Right lobe of liver (tissue), 4 donors: ENCODE measurements around the gene SH3RF2.

Source experiments
- CTCF ChIP-seq, 4 donors: fragments of 200-600 bp in 3 of 4; fragments of 450-650 bp in 1 of 4; IDR thresholded peaks; one replicate each; pipeline versions ENCODE4 v1.5.1 to v1.8.0; 2016 to 2022; ENCODE audit warnings: antibody characterized with exemption in 4 of 4, mild to moderate bottlenecking in 2 of 4
- POLR2A ChIP-seq: fragments of 450-650 bp; IDR thresholded peaks from one replicate; pipeline ENCODE4 v1.6.1; 2017; ENCODE audit warnings: antibody characterized with exemption, mild to moderate bottlenecking
- donor health status: DM: no; HTN: no; CAD: no.
- donor health status: DM: no; HTN: no; CAD: no.
- donor health status: DM: no; HTN: yes; CAD: no.

GRCh38 chr5:145958436-145958835 lies 22.1 kb downstream of the SH3RF2 start:
- TF ChIP-seq CTCF (IDR thresholded peaks at IDR 0.05) = no peak
- TF ChIP-seq POLR2A = no peak
